HL-60 (cell line): ENCODE measurements around the gene PRX.
"Not testable (repeated sequence)": the region's sequence is repeated elsewhere in the genome, so short reads cannot be mapped to it uniquely, and the experiment has no call there.

Experiments
- POLR2AphosphoS5 ChIP-seq: IDR thresholded peaks from 2 replicates; pipeline ENCODE4 v1.6.1; 2012; ENCODE audit warnings: low read depth
- TF ChIP-seq, protein P1 (sequence below): IDR thresholded peaks from one replicate; pipeline ENCODE4 v1.5.1; 2011; ENCODE audit warnings: low read length, control low read depth, inconsistent platforms; ENCODE audit not compliant: insufficient read depth

DNA sequence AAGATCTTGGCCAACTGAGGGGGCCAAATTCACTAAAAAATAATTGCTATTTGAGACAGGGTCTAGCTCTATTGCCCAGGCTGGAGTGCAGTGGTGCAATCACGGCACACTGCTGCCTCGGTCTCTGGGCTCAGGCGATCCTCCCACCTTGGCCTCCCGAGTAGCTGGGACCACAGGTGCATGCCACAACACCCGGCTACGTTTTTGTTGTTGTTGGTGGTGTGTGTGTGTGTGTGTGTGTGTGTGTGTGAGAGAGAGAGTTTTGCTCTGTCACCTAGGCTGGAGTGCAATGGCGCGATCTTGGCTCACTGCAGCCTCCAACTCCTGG is 4.6 kb downstream of the PRX start:
- not testable (repeated sequence) for TF ChIP-seq POLR2AphosphoS5
- TF ChIP-seq, protein P1, sequence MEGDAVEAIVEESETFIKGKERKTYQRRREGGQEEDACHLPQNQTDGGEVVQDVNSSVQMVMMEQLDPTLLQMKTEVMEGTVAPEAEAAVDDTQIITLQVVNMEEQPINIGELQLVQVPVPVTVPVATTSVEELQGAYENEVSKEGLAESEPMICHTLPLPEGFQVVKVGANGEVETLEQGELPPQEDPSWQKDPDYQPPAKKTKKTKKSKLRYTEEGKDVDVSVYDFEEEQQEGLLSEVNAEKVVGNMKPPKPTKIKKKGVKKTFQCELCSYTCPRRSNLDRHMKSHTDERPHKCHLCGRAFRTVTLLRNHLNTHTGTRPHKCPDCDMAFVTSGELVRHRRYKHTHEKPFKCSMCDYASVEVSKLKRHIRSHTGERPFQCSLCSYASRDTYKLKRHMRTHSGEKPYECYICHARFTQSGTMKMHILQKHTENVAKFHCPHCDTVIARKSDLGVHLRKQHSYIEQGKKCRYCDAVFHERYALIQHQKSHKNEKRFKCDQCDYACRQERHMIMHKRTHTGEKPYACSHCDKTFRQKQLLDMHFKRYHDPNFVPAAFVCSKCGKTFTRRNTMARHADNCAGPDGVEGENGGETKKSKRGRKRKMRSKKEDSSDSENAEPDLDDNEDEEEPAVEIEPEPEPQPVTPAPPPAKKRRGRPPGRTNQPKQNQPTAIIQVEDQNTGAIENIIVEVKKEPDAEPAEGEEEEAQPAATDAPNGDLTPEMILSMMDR, result not testable (repeated sequence)
